ENCODE data around the gene USP11. TPM values are rescaled to one million over a fixed set of nuclear protein-coding genes. Genes with fewer than 3 reads are reported as not detected.

The USP11 gene
- total and polyA plus RNA-seq, 4 donors = 22.9 to 74.8 (median 40.2) TPM

GRCh38 chrX:47244676-47245075 lies 11.9 kb downstream of the USP11 start:
- Histone ChIP-seq H3K27me3 (ENCODE audit: control insufficient read depth in 3 of 3, insufficient read depth in 3 of 3, low read length in 2 of 3) (peaks cover 0 to 34% (median 13%) of the 10 kb centered on the region in 3 donors), H3K27ac (ENCODE audit: low read depth in 1 of 2, low read length in 1 of 2) (no peak overlapping the region), H3K4me1 (ENCODE audit: control insufficient read depth in 5 of 5, insufficient read depth in 5 of 5, low read length in 5 of 5) (no peaks in the 10 kb centered on the region), H3K9ac (ENCODE audit: insufficient read depth in 1 of 2, low read length in 2 of 2) (no peak overlapping the region), H3K4me3 (no peak overlapping the region), H3K9me3 (ENCODE audit: control insufficient read depth in 4 of 4, insufficient read depth in 3 of 4, low read length in 3 of 4) (peaks cover 0 to 2% (median 0%) of the 10 kb centered on the region in 4 donors), H3K36me3 (ENCODE audit: control insufficient read depth in 4 of 4, insufficient read depth in 4 of 4, low read length in 4 of 4) (peaks cover 4 to 43% (median 27%) of the 10 kb centered on the region in 4 donors)
- DNase-seq = no peak
- ATAC-seq (ENCODE audit: insufficient read depth, low FRiP score) = no peak
- TF ChIP-seq CTCF (IDR thresholded peaks at IDR 0.05; ENCODE audit: control extremely low read depth, extremely low read depth) = no peak
- WGBS, 2 donors = 87 to 98% methylated on average over 13 to 16 of the region's 16 CpGs

- no peak for TF ChIP-seq CTCF (IDR thresholded peaks at IDR 0.05; ENCODE audit: control extremely low read depth, extremely low read depth)
- DNase-seq (no peak), ATAC-seq (ENCODE audit: insufficient read depth, low FRiP score) (no peak)
- 92 to 95% methylated on average over 10 of the region's 10 CpGs for WGBS, 2 donors
- no peak overlapping the region for H3K9ac ChIP-seq (ENCODE audit: insufficient read depth in 1 of 2, low read length in 2 of 2)
- H3K27me3 ChIP-seq (ENCODE audit: control insufficient read depth in 3 of 3, insufficient read depth in 3 of 3, low read length in 2 of 3) = peaks cover 0 to 33% (median 14%) of the 10 kb centered on the region in 3 donors
- no peak overlapping the region for H3K27ac ChIP-seq (ENCODE audit: low read depth in 1 of 2, low read length in 1 of 2)
- H3K9me3 ChIP-seq (ENCODE audit: control insufficient read depth in 4 of 4, insufficient read depth in 3 of 4, low read length in 3 of 4) = peaks cover 0 to 2% (median 0%) of the 10 kb centered on the region in 4 donors
- H3K36me3 ChIP-seq (ENCODE audit: control insufficient read depth in 4 of 4, insufficient read depth in 4 of 4, low read length in 4 of 4) = peaks cover 2 to 41% (median 26%) of the 10 kb centered on the region in 4 donors
- no peaks in the 10 kb centered on the region for H3K4me1 ChIP-seq (ENCODE audit: control insufficient read depth in 5 of 5, insufficient read depth in 5 of 5, low read length in 5 of 5)
- H3K4me3 ChIP-seq = no peak overlapping the region
These were observed 12.3 kb downstream of the USP11 start for GRCh38 chrX:47245156-47245555.

- no peak for TF ChIP-seq CTCF (IDR thresholded peaks at IDR 0.05; ENCODE audit: control extremely low read depth, extremely low read depth)
- no peak for ATAC-seq (ENCODE audit: insufficient read depth, low FRiP score)
- 82 to 88% methylated on average over 23 of the region's 23 CpGs for WGBS, 2 donors
- Histone ChIP-seq H3K4me3 (no peak overlapping the region), H3K36me3 (ENCODE audit: control insufficient read depth in 4 of 4, insufficient read depth in 4 of 4, low read length in 4 of 4) (peaks cover 2 to 21% (median 9%) of the 10 kb centered on the region in 4 donors), H3K27ac (ENCODE audit: low read depth in 1 of 2, low read length in 1 of 2) (no peak overlapping the region), H3K9me3 (ENCODE audit: control insufficient read depth in 4 of 4, insufficient read depth in 3 of 4, low read length in 3 of 4) (peaks cover 0 to 2% (median 0%) of the 10 kb centered on the region in 4 donors), H3K4me1 (ENCODE audit: control insufficient read depth in 5 of 5, insufficient read depth in 5 of 5, low read length in 5 of 5) (no peaks in the 10 kb centered on the region), H3K27me3 (ENCODE audit: control insufficient read depth in 3 of 3, insufficient read depth in 3 of 3, low read length in 2 of 3) (peaks cover 0 to 25% (median 17%) of the 10 kb centered on the region in 3 donors), H3K9ac (ENCODE audit: insufficient read depth in 1 of 2, low read length in 2 of 2) (no peak overlapping the region)
- no peak for DNase-seq
These were observed 14.6 kb downstream of the USP11 start for GRCh38 chrX:47247206-47247998.
